NCI-H1417 (cell line): Measurements from ENCODE around the gene C16orf74.

Experiments used
- DNase-seq, 3 experiments: peaks; one replicate each; lab custom pipeline; 2025; lab: John Stamatoyannopoulos, UW

Gene C16orf74

GRCh38 chr16:85774811-85775210, 23.9 kb upstream of the C16orf74 start:
- DNase-seq = no peak

- no peak for DNase-seq
Measured at GRCh38 chr16:85774136-85774535, 23.2 kb upstream of the C16orf74 start.

- no peak for DNase-seq
Measured at GRCh38 chr16:85773044-85773443, 22.1 kb upstream of the C16orf74 start.

GRCh38 chr16:85770741-85771140, 19.8 kb upstream of the C16orf74 start:
- no peak for DNase-seq

GRCh38 chr16:85768199-85768598, 17.3 kb upstream of the C16orf74 start:
- no peak for DNase-seq

GRCh38 chr16:85767531-85767930, 16.6 kb upstream of the C16orf74 start:
- no peak for DNase-seq

- no peak for DNase-seq
Measured at GRCh38 chr16:85765767-85766166, 14.9 kb upstream of the C16orf74 start.

- no peak for DNase-seq
Measured at GRCh38 chr16:85765211-85765610, 14.3 kb upstream of the C16orf74 start.

GRCh38 chr16:85763616-85764015, 12.7 kb upstream of the C16orf74 start:
- no peak for DNase-seq

- no peak for DNase-seq
Measured at GRCh38 chr16:85762970-85763369, 12.1 kb upstream of the C16orf74 start.

GRCh38 chr16:85761861-85762260, 11.0 kb upstream of the C16orf74 start:
- no peak for DNase-seq

- peak in 1 of 3 experiments; percentile 3 for DNase-seq
Measured at GRCh38 chr16:85759631-85760419, 8.9 kb upstream of the C16orf74 start.

- DNase-seq = no peak
Measured at GRCh38 chr16:85759136-85759535, 8.2 kb upstream of the C16orf74 start.

- peak in 1 of 3 experiments; percentile 8 for DNase-seq
Measured at GRCh38 chr16:85757341-85757822, 6.5 kb upstream of the C16orf74 start.

GRCh38 chr16:85755929-85756768, 5.3 kb upstream of the C16orf74 start:
- no peak for DNase-seq

- DNase-seq = peak; percentile 31 to 71 (median 69)
Measured at GRCh38 chr16:85754413-85754812, 3.5 kb upstream of the C16orf74 start.

GRCh38 chr16:85753976-85754375, 3.1 kb upstream of the C16orf74 start:
- no peak for DNase-seq

GRCh38 chr16:85753559-85753958, 2.7 kb upstream of the C16orf74 start:
- no peak for DNase-seq

GRCh38 chr16:85752511-85753420, 1.9 kb upstream of the C16orf74 start:
- no peak for DNase-seq

GRCh38 chr16:85751698-85752501, 1.0 kb upstream of the C16orf74 start:
- DNase-seq = no peak
